CD4-positive, alpha-beta T cell treated with Interleukin-17A for 1 hour (primary cell): ENCODE results near the gene FSHB.
"Not testable (repeated sequence)": the region's sequence is repeated elsewhere in the genome, so short reads cannot be mapped to it uniquely, and the experiment has no call there.

Experiments used
- DNase-seq: peaks from one replicate; pipeline ENCODE4 v3.0.0-alpha.2; 2020

FSHB gene

DNA sequence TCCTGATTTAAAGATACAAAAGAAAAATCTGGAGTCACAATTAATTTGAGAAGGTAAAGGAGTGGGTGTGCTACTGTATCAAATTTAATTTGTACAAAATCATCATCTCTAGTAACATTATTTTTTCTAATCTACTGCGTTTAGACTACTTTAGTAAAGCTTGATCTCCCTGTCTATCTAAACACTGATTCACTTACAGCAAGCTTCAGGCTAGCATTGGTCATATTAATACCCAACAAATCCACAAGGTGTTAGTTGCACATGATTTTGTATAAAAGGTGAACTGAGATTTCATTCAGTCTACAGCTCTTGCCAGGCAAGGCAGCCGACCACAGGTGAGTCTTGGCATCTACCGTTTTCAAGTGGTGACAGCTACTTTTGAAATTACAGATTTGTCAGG, at the start of gene FSHB:
FSHB (plus strand) TSS at position 301 of the 400 bp plus-strand sequence. CDS start 889 bp downstream, outside the sequence.
- DNase-seq, result no peak

DNA sequence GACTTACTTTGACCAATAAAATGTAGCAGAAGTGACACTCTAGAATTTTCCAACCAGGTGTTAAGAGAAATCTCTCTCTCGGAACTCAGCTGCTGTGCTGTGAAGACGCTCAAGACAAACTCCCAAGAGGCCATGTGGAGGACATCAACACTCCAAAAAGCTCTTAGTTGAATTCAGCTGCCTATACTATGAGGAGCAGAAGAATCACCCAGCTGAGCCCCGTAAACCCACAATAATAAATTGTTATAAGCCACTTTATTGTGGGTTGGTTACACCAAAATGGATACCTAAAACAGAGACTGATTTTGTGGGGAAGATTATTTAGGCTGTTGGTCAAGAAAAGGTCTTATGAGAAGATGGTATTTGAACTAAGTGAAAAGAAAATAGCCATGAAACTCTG, 44.1 kb upstream of the FSHB start:
- no peak for DNase-seq

DNA sequence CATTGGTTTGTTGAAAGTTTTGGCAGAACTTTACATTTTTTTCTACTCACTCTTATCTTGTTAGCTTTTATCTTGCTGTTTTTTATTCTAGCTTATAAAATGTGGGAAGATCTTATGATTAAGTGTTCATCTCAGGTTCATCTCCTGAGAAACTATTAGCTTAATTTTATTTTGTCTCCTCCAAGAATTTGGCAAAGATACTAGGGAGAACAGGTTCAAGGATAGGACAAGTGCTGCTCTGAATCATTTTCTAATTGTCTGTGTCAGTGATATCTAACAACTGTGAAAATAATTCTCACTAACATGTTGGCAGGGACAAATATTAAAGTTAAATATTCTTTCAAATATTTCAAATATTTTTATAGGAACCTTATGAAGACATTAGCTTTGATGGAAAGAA, 38.2 kb upstream of the FSHB start:
- no peak for DNase-seq

GRCh38 chr11:30196400-30197206, 34.2 kb upstream of the FSHB start:
- peak; percentile 32 for DNase-seq

GRCh38 chr11:30197869-30198268, 32.9 kb upstream of the FSHB start:
- no peak for DNase-seq

DNA sequence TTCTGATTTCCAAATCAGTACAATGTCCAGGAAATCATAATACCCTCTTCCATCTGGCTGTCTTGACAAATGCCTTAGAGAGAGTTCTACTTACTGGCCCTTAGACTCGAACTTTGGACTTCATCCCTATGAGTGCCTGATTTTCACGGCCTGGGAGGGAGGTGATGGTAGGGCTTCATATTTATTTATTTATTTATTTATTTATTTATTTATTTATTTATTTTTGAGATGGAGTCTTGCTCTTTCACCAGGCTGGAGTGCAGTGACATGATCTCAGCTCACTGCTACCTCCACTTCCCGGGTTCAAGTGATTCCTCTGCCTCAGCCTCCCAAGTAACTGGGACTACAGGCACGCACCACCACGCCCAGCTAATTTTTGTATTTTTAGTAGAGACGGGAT, 27.8 kb upstream of the FSHB start:
- DNase-seq, result not testable (repeated sequence)

- no peak for DNase-seq
Observed at GRCh38 chr11:30203850-30204249, 27.0 kb upstream of the FSHB start.

- no peak for DNase-seq
Observed at GRCh38 chr11:30206249-30206996, 24.4 kb upstream of the FSHB start.

GRCh38 chr11:30210357-30210756, 20.5 kb upstream of the FSHB start:
- no peak for DNase-seq

- no peak for DNase-seq
Observed at GRCh38 chr11:30216534-30216933, 14.3 kb upstream of the FSHB start.

DNA sequence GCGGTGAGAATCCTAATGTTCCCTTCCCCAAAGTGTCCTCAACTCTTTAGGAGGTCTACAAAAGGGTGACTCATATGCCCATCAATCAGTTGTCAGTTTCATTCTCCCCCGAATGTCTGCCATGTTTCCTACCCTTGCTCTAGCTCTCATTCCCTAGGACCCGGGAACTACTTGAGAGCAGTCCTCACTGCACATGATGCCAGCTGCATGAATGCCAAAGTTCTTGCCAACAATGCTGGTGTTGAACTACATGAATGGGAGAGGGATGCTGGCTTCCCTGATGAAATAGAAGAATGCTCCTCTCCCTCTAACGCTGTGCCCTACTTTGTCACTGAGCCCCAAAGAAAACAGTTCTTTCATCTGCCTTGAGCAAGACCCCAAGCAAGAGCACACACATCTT, 12.5 kb upstream of the FSHB start:
- no peak for DNase-seq

GRCh38 chr11:30225642-30226041, 5.2 kb upstream of the FSHB start:
- no peak for DNase-seq

GRCh38 chr11:30228323-30228884, 2.4 kb upstream of the FSHB start:
- no peak for DNase-seq

GRCh38 chr11:30239025-30239424, 8.2 kb downstream of the FSHB start:
- no peak for DNase-seq

DNA sequence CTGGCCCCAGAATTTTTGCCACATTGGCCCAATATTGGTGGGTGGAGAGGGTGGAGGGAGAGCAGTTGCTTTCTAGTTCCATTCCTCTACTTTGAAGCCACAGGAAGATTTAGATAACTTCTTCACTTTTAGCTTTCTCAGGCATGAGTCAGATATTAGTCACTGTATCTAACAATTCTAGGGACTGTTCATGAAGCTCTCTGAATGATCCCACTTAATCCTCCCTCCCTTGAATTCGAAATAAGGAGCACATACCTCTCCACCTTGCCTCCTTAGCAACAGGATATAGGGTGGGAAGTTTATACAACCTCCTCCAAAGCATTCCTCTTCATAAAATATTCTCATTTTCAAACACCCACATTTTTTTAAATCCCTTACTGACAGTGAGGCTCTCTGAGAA, 13.5 kb downstream of the FSHB start:
- DNase-seq, result no peak

- DNase-seq, result no peak
Observed at GRCh38 chr11:30245621-30246020, 14.8 kb downstream of the FSHB start.

DNA sequence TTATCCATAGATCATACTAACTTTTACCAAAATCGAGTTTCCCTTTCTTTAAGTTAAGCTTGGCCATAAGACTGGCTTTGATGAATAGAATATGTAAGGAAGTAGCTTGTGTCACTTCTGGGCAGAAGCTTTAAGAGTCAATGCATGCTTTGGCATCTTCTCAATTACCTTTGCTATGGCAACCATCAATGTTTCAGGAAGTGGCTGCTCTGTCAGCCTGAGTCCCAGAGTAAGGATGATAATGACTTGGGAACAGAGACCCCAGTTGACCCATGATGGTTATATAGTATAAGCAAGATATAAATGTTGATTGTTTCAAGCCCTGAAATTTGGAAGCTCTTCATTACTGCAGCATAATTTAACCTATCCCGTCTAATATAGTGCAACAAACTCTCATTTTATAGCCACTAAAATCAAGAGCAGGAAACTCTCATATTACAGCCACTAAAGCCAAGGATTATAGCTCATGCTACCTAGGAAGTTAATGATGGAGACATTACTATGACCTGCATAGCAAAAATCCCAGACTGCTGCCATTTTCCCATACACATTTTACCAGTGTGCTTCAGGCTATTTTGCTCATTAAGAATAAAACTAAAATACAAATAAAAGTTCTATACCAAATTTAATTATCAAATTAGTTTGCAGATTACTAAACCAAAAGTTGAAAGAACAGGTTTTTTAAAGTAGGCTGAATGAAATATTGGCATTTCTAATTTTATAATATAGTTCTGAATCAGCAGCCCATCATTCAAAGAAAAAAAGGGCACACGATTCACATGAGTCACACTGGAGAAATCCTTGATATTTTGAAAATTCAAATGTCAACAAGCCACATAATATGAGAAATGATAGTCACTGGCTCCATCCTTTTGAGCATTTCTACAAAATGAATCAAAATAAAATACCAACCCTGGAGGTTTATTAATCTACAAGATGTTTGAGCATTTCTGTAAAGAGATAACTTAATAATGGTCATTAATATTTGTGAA, 23.8 kb downstream of the FSHB start:
- DNase-seq, result no peak

DNA sequence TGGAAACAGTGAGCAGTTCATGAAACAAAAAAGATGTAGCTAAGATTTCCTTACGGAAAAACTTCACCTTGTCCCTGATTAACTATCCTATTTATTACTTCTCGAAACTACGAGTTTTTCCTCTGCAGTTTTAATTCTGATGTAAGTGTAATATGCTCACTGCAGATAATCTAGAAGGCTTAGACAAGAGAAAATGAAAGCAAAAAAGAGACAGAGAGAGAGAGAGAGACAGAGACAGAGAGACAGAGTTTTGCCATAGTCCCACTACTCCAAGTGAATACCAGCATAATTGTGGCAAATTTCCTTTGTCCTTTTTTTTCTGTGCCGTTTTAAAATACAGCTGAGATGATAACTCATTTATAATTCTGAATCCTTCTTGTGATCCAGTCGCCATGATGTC, 24.8 kb downstream of the FSHB start:
- no peak for DNase-seq

DNA sequence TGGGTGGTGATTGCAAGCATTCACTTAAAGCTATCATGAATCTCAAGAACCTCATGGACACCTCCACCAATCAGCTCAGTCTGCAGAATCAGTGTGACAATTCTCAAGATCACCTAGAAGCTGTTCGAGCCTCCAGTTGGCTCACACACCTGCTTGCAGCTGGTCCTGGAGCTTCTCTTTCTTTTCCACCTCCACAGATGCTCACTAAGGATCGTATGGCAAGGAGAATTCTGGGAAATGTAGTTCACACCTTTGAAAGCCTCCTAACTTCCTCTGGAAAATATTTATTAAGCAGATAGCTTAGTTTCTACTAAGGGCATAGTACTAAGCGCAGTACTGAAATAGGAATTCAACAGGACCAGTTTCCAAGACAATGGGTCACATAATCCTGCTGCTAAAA, 26.2 kb downstream of the FSHB start:
- no peak for DNase-seq

GRCh38 chr11:30258679-30259078, 27.9 kb downstream of the FSHB start:
- no peak for DNase-seq

- no peak for DNase-seq
Observed at GRCh38 chr11:30260813-30261212, 30.0 kb downstream of the FSHB start.

DNA sequence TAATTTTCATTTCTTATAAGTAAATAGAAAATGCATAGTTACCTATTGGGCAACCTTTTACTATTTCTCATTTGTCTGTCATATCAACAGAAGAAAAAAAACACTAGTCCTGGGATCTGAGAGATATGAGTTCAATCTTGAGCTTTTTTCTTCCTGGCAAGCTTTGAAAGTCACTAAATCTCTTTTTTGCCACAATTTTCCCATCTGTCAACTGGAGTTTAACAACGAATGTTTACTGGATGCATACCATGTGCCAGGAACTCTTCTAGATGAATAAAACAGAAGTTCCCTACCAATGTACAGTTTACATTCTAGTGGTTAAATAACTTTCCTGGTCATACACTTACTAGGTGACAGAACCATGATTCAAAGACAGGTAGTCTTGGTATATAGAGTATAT, 31.0 kb downstream of the FSHB start:
- no peak for DNase-seq

- not testable (repeated sequence) for DNase-seq
Observed at GRCh38 chr11:30268638-30269037, 37.8 kb downstream of the FSHB start.
